ENCODE measurements around the gene MARCHF4. TPM values are rescaled to one million over a fixed set of nuclear protein-coding genes. Genes with fewer than 3 reads are reported as not detected.
A peak's percentile ranks its signal among the peaks of the same experiment; 100 is the strongest.

Gene MARCHF4
- total RNA-seq, 1 experiment from 2014 or later, result not detected

GRCh38 chr2:216350214-216350791 lies 22.0 kb downstream of the MARCHF4 start:
- POLR2A ChIA-PET, result no interaction called here
- ATAC-seq, result peak; percentile 47
- RAD21 ChIA-PET (ENCODE audit: low non-redundant PET in 1 of 2, low total read pairs in 2 of 2, uncharacterized antibody in 2 of 2, unreplicated experiment in 2 of 2), result no interaction called here

DNA sequence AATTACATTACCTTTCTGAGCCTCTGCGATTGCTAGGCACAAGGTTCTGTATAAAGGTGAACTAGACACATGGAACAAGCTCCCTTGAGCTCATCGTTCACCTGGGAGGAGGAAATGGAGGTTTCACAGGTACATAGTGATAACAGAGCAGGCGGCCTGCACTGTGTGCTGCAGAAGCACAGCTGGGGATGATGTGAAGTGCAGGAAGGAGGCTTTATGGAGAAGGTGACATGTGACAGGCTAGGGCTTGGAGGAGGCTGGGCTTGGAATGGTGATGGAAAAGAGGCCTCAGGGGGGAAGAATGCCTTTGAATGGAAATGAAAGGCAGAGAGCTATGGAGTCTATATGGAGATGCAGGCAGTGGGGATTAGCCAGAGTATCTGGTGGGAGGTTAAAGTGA lies 22.9 kb downstream of the MARCHF4 start:
- no peaks in the 10 kb centered on the region for H3K9me2 ChIP-seq (ENCODE audit: insufficient read depth)
- DNase-seq (ENCODE audit: low read depth, low spot score) (no peak), ATAC-seq (peak; percentile 17; the same call in 1 of the 2 replicates)
- POLR2A ChIA-PET, result no interaction called here
- no peak overlapping the region for H3K4me3 ChIP-seq (replicated peaks in 1 of 2; ENCODE audit: low read depth in 1 of 2, low read length in 2 of 2)
- H3K4me2 ChIP-seq (ENCODE audit: low read length), result no peak overlapping the region
- H3K9me3 ChIP-seq (ENCODE audit: control insufficient read depth in 1 of 2, insufficient read depth in 1 of 2, low read depth in 1 of 2, low read length in 2 of 2), result no peaks in the 10 kb centered on the region
- no peak overlapping the region for H3K27ac ChIP-seq (ENCODE audit: low read depth, low read length)
- H3K36me3 ChIP-seq (ENCODE audit: control insufficient read depth in 1 of 2, insufficient read depth in 2 of 2, low read length in 2 of 2), result no peaks in the 10 kb centered on the region
- H3K79me2 ChIP-seq (ENCODE audit: insufficient read depth, low read length), result no peaks in the 10 kb centered on the region
- intact Hi-C loops (cut with micrococcal nuclease), result no loop called here
- H2AFZ ChIP-seq (ENCODE audit: low read depth, low read length, poor library complexity, severe bottlenecking), result no peak overlapping the region
- H3K4me1 ChIP-seq (ENCODE audit: control insufficient read depth in 1 of 2, insufficient read depth in 2 of 2, low read length in 2 of 2), result peaks cover 0 to 11% of the 10 kb centered on the region in 2 experiments; a peak in 2 of 4 replicates
- RAD21 ChIA-PET (ENCODE audit: low non-redundant PET in 1 of 2, low total read pairs in 2 of 2, uncharacterized antibody in 2 of 2, unreplicated experiment in 2 of 2), result no interaction called here
- TF ChIP-seq POLR2A (IDR thresholded peaks at IDR 0.05; ENCODE audit: borderline replicate concordance, extremely low read depth, insufficient read depth, insufficient read length) (no peak), SP1 (IDR thresholded peaks at IDR 0.05; ENCODE audit: low read depth) (no peak), ZFX (IDR thresholded peaks at IDR 0.05) (0 out of 2 replicates have a peak, but pooled peaks have one; percentile 15), CEBPB (IDR thresholded peaks at IDR 0.05; ENCODE audit: low read depth) (no peak), ELF1 (IDR thresholded peaks at IDR 0.05; ENCODE audit: borderline replicate concordance, low read depth) (no peak), YY1 (IDR thresholded peaks at IDR 0.05; ENCODE audit: extremely low read depth, insufficient replicate concordance, low read depth, low read length) (no peak)
- no TSS peak for BruUV-seq (replicated peaks)
- no peaks in the 10 kb centered on the region for H4K20me1 ChIP-seq (ENCODE audit: insufficient read depth)
- peaks cover 8% of the 10 kb centered on the region for H3K27me3 ChIP-seq (ENCODE audit: insufficient read depth, low read length)
- H3K9ac ChIP-seq (ENCODE audit: low read length), result no peak overlapping the region
- CTCF ChIA-PET, result no interaction called here

More at GRCh38 chr2:216350214-216350791, 22.0 kb downstream of the MARCHF4 start:
- CTCF ChIA-PET, result no interaction called here
- TF ChIP-seq ATF3 (IDR thresholded peaks at IDR 0.05) (no peak), FOSL1 (IDR thresholded peaks at IDR 0.05; ENCODE audit: low read depth) (no peak), POLR2A (IDR thresholded peaks at IDR 0.05; ENCODE audit: borderline replicate concordance, extremely low read depth, insufficient read depth, insufficient read length) (no peak), EZH2phosphoT487 (IDR thresholded peaks at IDR 0.05; ENCODE audit: borderline replicate concordance) (no peak), TCF7L2 (IDR thresholded peaks at IDR 0.05; ENCODE audit: borderline replicate concordance, extremely low read depth, insufficient read depth, insufficient read length) (no peak)
- H4K20me1 ChIP-seq (ENCODE audit: insufficient read depth), result no peaks in the 10 kb centered on the region
- peaks cover 0 to 11% of the 10 kb centered on the region in 2 experiments; a peak in 2 of 4 replicates for H3K4me1 ChIP-seq (ENCODE audit: control insufficient read depth in 1 of 2, insufficient read depth in 2 of 2, low read length in 2 of 2)
- no peaks in the 10 kb centered on the region for H3K9me2 ChIP-seq (ENCODE audit: insufficient read depth)
- no peaks in the 10 kb centered on the region for H3K36me3 ChIP-seq (ENCODE audit: control insufficient read depth in 1 of 2, insufficient read depth in 2 of 2, low read length in 2 of 2)
- no peak overlapping the region for H2AFZ ChIP-seq (ENCODE audit: low read depth, low read length, poor library complexity, severe bottlenecking)
- no peak overlapping the region for H3K4me3 ChIP-seq (replicated peaks in 1 of 2; ENCODE audit: low read depth in 1 of 2, low read length in 2 of 2)
- no peak overlapping the region for H3K4me2 ChIP-seq (ENCODE audit: low read length)
- peaks cover 4% of the 10 kb centered on the region; the same call in 1 of the 2 replicates for H3K27me3 ChIP-seq (ENCODE audit: insufficient read depth, low read length)
- no TSS peak for BruUV-seq (replicated peaks)
- no peak overlapping the region for H3K27ac ChIP-seq (ENCODE audit: low read depth, low read length)
- no peak for DNase-seq (ENCODE audit: low read depth, low spot score)
- H3K9ac ChIP-seq (ENCODE audit: low read length), result no peak overlapping the region
- H3K79me2 ChIP-seq (ENCODE audit: insufficient read depth, low read length), result no peaks in the 10 kb centered on the region
- H3K9me3 ChIP-seq (ENCODE audit: control insufficient read depth in 1 of 2, insufficient read depth in 1 of 2, low read depth in 1 of 2, low read length in 2 of 2), result no peaks in the 10 kb centered on the region
- intact Hi-C loops (cut with micrococcal nuclease), result no loop called here

Measured in HCT116 (cell line).